ENCODE results near the gene ERVK3-1. TPM values are rescaled to one million over a fixed set of nuclear protein-coding genes. Genes with fewer than 3 reads are reported as not detected.

The ERVK3-1 gene
- total and polyA plus RNA-seq, 2 of the 13 experiments (the other 11 are each of a cell fraction or from before 2014, with no cell fraction given): 28.5 to 38.7 TPM

- CTCF ChIA-PET (ENCODE audit: low intra/inter-chr PET ratio, low total read pairs): no interaction called here
- H3K9me3 ChIP-seq (ENCODE audit: low read length): no peaks in the 10 kb centered on the region
- H3K27ac ChIP-seq (ENCODE audit: extremely low read length, insufficient read depth, low read length): no peak overlapping the region
- DNase-seq (ENCODE audit: low spot score) (no peak), ATAC-seq (no peak), FAIRE-seq (no peak)
- no peak overlapping the region for H2AFZ ChIP-seq (ENCODE audit: low read length)
- intact Hi-C loops (cut with micrococcal nuclease; ENCODE audit: unreplicated experiment): no loop called here
- H3K9ac ChIP-seq (ENCODE audit: insufficient read depth, low read depth, low read length): no peak overlapping the region
- H3K4me3 ChIP-seq (replicated peaks in 1 of 3; ENCODE audit: insufficient read depth in 1 of 3, low read depth in 2 of 3, low read length in 3 of 3): no peak overlapping the region
- 97% methylated on average over 14 of the region's 19 CpGs for WGBS (ENCODE audit: low lambda C conversion rate)
- H3K27me3 ChIP-seq (ENCODE audit: control insufficient read depth in 1 of 2, insufficient read depth in 2 of 2, low read length in 2 of 2): no peaks in the 10 kb centered on the region
- no peak for TF ChIP-seq ZNF619 (CRISPR knock-in tag; IDR thresholded peaks at IDR 0.05)
- no peak for TF ChIP-seq ZNF770 (CRISPR knock-in tag; IDR thresholded peaks at IDR 0.05)
- POLR2A ChIA-PET: no interaction called here
- peaks cover 14 to 35% of the 10 kb centered on the region in 2 experiments; a peak in 4 of 5 replicates for H3K36me3 ChIP-seq (replicated peaks in 1 of 2; ENCODE audit: control insufficient read depth in 1 of 2, insufficient read depth in 2 of 2, low read length in 2 of 2)
- no peak overlapping the region for H3K4me2 ChIP-seq (ENCODE audit: low read depth, low read length)
- no TSS peak for BruUV-seq (replicated peaks)
- 0 out of 2 replicates have a peak, but pooled peaks cover 6% of the 10 kb centered on the region for H3K4me1 ChIP-seq (ENCODE audit: insufficient read depth, low read length)
- in situ Hi-C loops (cut with HindIII; ENCODE audit: extremely low pct_ligation_motif_present, low pct_unique_long_range_greater_than_20kb): no loop called here
- no peaks in the 10 kb centered on the region for H4K20me1 ChIP-seq (ENCODE audit: insufficient read depth, low read length)
- no peaks in the 10 kb centered on the region for H3K79me2 ChIP-seq (ENCODE audit: insufficient read depth, low read length)
These were observed 29.6 kb downstream of the ERVK3-1 start for GRCh38 chr19:58334691-58335249.

GRCh38 chr19:58335630-58336029 lies 30.5 kb downstream of the ERVK3-1 start:
- H3K79me2 ChIP-seq (ENCODE audit: insufficient read depth, low read length): no peaks in the 10 kb centered on the region
- DNase-seq (ENCODE audit: low spot score) (no peak), ATAC-seq (no peak), FAIRE-seq (no peak)
- no peaks in the 10 kb centered on the region for H3K27me3 ChIP-seq (ENCODE audit: control insufficient read depth in 1 of 2, insufficient read depth in 2 of 2, low read length in 2 of 2)
- peaks cover 14 to 38% of the 10 kb centered on the region in 2 experiments; a peak in 4 of 5 replicates for H3K36me3 ChIP-seq (replicated peaks in 1 of 2; ENCODE audit: control insufficient read depth in 1 of 2, insufficient read depth in 2 of 2, low read length in 2 of 2)
- 0 out of 2 replicates have a peak, but pooled peaks cover under 1% of the 10 kb centered on the region for H3K4me1 ChIP-seq (ENCODE audit: insufficient read depth, low read length)
- no peak for TF ChIP-seq FOSL1 (CRISPR knock-in tag; IDR thresholded peaks at IDR 0.05; ENCODE audit: borderline replicate concordance)
- H3K27ac ChIP-seq (ENCODE audit: extremely low read length, insufficient read depth, low read length): no peak overlapping the region
- no peaks in the 10 kb centered on the region for H3K9me3 ChIP-seq (ENCODE audit: low read length)
- BruUV-seq (replicated peaks): no TSS peak
- CTCF ChIA-PET (ENCODE audit: low intra/inter-chr PET ratio, low total read pairs): no interaction called here
- no peak overlapping the region for H3K4me3 ChIP-seq (replicated peaks in 1 of 3; ENCODE audit: insufficient read depth in 1 of 3, low read depth in 2 of 3, low read length in 3 of 3)
- intact Hi-C loops (cut with micrococcal nuclease; ENCODE audit: unreplicated experiment): no loop called here
- in situ Hi-C loops (cut with HindIII; ENCODE audit: extremely low pct_ligation_motif_present, low pct_unique_long_range_greater_than_20kb): no loop called here
- no peaks in the 10 kb centered on the region for H4K20me1 ChIP-seq (ENCODE audit: insufficient read depth, low read length)
- POLR2A ChIA-PET: no interaction called here
- no peak overlapping the region for H3K4me2 ChIP-seq (ENCODE audit: low read depth, low read length)
- H3K9ac ChIP-seq (ENCODE audit: insufficient read depth, low read depth, low read length): no peak overlapping the region
- H2AFZ ChIP-seq (ENCODE audit: low read length): no peak overlapping the region
- WGBS (ENCODE audit: low lambda C conversion rate): 100% methylated on average over 2 of the region's 3 CpGs
